Measurements from ENCODE around the gene TWF2. TPM values are rescaled to one million over a fixed set of nuclear protein-coding genes. Genes with fewer than 3 reads are reported as not detected.

The TWF2 gene
- total RNA-seq, 4 donors from 2014 or later, result 46.2 to 68.8 (median 59.3) TPM

GRCh38 chr3:52213901-52214300 lies 25.1 kb downstream of the TWF2 start:
- Histone ChIP-seq H3K4me1 (peaks cover 12 to 30% (median 22%) of the 10 kb centered on the region in 4 donors), H3K27me3 (no peaks in the 10 kb centered on the region), H3K4me3 (no peak overlapping the region), H3K36me3 (peaks cover 0 to 70% (median 3%) of the 10 kb centered on the region in 3 donors), H3K27ac (no peak overlapping the region), H3K9me3 (no peaks in the 10 kb centered on the region)
- no peak for TF ChIP-seq CTCF (IDR thresholded peaks at IDR 0.05)
- TF ChIP-seq POLR2A (IDR thresholded peaks at IDR 0.05), result no peak
- DNase-seq, result no peak

- peaks cover 0 to 79% (median 3%) of the 10 kb centered on the region in 3 donors for H3K36me3 ChIP-seq
- no peak for DNase-seq
- H3K27ac ChIP-seq, result no peak overlapping the region
- H3K4me1 ChIP-seq, result peaks cover 7 to 21% (median 14%) of the 10 kb centered on the region in 4 donors
- TF ChIP-seq CTCF (IDR thresholded peaks at IDR 0.05) (no peak), POLR2A (IDR thresholded peaks at IDR 0.05) (no peak)
- H3K27me3 ChIP-seq, result no peaks in the 10 kb centered on the region
- H3K4me3 ChIP-seq, result no peak overlapping the region
- H3K9me3 ChIP-seq, result no peaks in the 10 kb centered on the region
Measured at GRCh38 chr3:52213005-52213404, 26.0 kb downstream of the TWF2 start.

GRCh38 chr3:52211268-52211891 lies 27.6 kb downstream of the TWF2 start:
- no peak for DNase-seq
- H3K27me3 ChIP-seq, result no peaks in the 10 kb centered on the region
- H3K4me1 ChIP-seq, result peaks cover 0 to 5% (median 1%) of the 10 kb centered on the region in 4 donors
- H3K4me3 ChIP-seq, result no peak overlapping the region
- no peak for TF ChIP-seq CTCF (IDR thresholded peaks at IDR 0.05)
- no peak for TF ChIP-seq POLR2A (IDR thresholded peaks at IDR 0.05)
- H3K27ac ChIP-seq, result no peak overlapping the region
- H3K36me3 ChIP-seq, result peaks cover 0 to 95% (median 3%) of the 10 kb centered on the region in 3 donors
- no peaks in the 10 kb centered on the region for H3K9me3 ChIP-seq

- no peak for DNase-seq
- peaks cover 0 to 100% (median 3%) of the 10 kb centered on the region in 3 donors for H3K36me3 ChIP-seq
Measured at GRCh38 chr3:52210550-52211046, 28.4 kb downstream of the TWF2 start.

GRCh38 chr3:52210037-52210436 lies 28.9 kb downstream of the TWF2 start:
- no peak for TF ChIP-seq CTCF (IDR thresholded peaks at IDR 0.05)
- no peak for TF ChIP-seq POLR2A (IDR thresholded peaks at IDR 0.05)
- Histone ChIP-seq H3K9me3 (no peaks in the 10 kb centered on the region), H3K4me3 (no peak overlapping the region), H3K27ac (no peak overlapping the region), H3K36me3 (peaks cover 0 to 100% (median 3%) of the 10 kb centered on the region in 3 donors), H3K27me3 (no peaks in the 10 kb centered on the region), H3K4me1 (no peaks in the 10 kb centered on the region)
- no peak for DNase-seq

More at GRCh38 chr3:52210550-52211046, 28.4 kb downstream of the TWF2 start:
- H3K4me3 ChIP-seq, result no peak overlapping the region
- no peak overlapping the region for H3K27ac ChIP-seq
- no peaks in the 10 kb centered on the region for H3K4me1 ChIP-seq
- H3K27me3 ChIP-seq, result no peaks in the 10 kb centered on the region
- TF ChIP-seq CTCF (IDR thresholded peaks at IDR 0.05), result no peak
- no peak for TF ChIP-seq POLR2A (IDR thresholded peaks at IDR 0.05)
- no peaks in the 10 kb centered on the region for H3K9me3 ChIP-seq
